Activated T-helper 1 cell treated with anti-CD3 and anti-CD28 coated beads, Interleukin-12 subunit alpha, Interleukin-12 subunit beta, Interleukin-2, Interleukin-4 antibody, amounts not matched to agents 30 ng/mL and 10 ng/mL and 1 ng/mL, durations not matched to agents 14 hours and 24 hours and 36 hours (primary cell): ENCODE measurements around the gene PPEF1. TPM values are rescaled to one million over a fixed set of nuclear protein-coding genes. Genes with fewer than 3 reads are reported as not detected.

Experiments used
- DNase-seq: peaks from one replicate; pipeline ENCODE4 v3.0.0; 2021; ENCODE audit warnings: low spot score
- H3K27ac Mint-ChIP-seq: one replicate; pipeline ENCODE4 v1.8.0; 2021; ENCODE audit warnings: mild to moderate bottlenecking, mixed read lengths
- H3K27me3 Mint-ChIP-seq: one replicate; pipeline ENCODE4 v1.8.0; 2022; ENCODE audit warnings: mild to moderate bottlenecking, moderate library complexity, mixed read lengths; ENCODE audit not compliant: insufficient read depth
- H3K36me3 Mint-ChIP-seq: one replicate; pipeline ENCODE4 v1.8.0; 2021; ENCODE audit warnings: low read depth, mixed read lengths
- H3K4me1 Mint-ChIP-seq: one replicate; pipeline ENCODE4 v1.8.0; 2021; ENCODE audit warnings: low read depth, mixed read lengths
- H3K4me3 Mint-ChIP-seq: one replicate; pipeline ENCODE4 v1.8.0; 2021; ENCODE audit warnings: mild to moderate bottlenecking, moderate library complexity, mixed read lengths
- H3K9me3 Mint-ChIP-seq: one replicate; pipeline ENCODE4 v1.8.0; 2021; ENCODE audit warnings: mixed read lengths
- intact Hi-C: fragments of 100-400 bp; cut with micrococcal nuclease; formaldehyde crosslinking; loops from one replicate; pipeline ENCODE4 v1.15.1; 2024
- total RNA-seq: library from RNA; stranded (reverse); gene quantifications from 2 replicates; pipeline ENCODE4 v1.2.3, GENCODE V29; 2022

PPEF1 gene
- not detected in 2 replicates for total RNA-seq

DNA sequence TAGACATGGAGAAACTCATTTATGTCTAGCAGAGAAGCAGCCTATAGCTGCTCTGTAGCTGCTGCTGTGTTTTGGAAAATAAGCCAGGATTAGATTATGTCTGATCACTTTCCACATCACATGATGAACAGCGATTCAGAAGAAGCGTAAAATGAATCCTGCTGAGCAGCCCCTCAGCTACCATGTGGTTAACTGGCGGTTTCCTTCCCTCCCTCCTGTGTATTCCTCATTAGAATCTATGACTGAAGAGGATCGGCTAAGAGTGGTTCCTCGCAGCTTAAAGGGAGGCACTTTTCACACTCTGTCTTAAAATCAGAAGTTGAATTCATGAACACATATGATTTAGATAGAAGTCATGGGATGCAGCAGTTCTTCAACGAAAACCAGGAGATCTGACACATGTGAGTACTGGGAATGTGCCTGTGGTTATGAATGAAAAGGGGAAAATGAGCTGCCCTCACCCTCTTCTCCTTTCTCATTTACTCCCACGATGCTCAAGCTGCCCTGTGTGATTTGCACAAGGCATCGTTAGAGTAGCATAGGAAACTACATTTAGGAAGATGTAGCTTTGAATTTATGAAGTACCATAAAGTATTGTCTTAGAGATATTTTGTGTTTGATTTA, at the start of gene PPEF1:
Gene PPEF1 (plus strand): TSS at position 220 of the 624 bp plus-strand sequence. CDS start 136 bp downstream, at position 356.
- H3K4me1 Mint-ChIP-seq = no peaks in the 10 kb centered on the region
- DNase-seq = no peak
- intact Hi-C loops = no loop called here
- H3K9me3 Mint-ChIP-seq = no peaks in the 10 kb centered on the region
- no peaks in the 10 kb centered on the region for H3K27me3 Mint-ChIP-seq
- H3K27ac Mint-ChIP-seq = no peak within 1 kb of the TSS
- H3K36me3 Mint-ChIP-seq = no peaks in the 10 kb centered on the region
- H3K4me3 Mint-ChIP-seq = no peak within 1 kb of the TSS

- no peak overlapping the region for H3K27ac Mint-ChIP-seq
- intact Hi-C loops = no loop called here
- H3K27me3 Mint-ChIP-seq = no peaks in the 10 kb centered on the region
- no peaks in the 10 kb centered on the region for H3K36me3 Mint-ChIP-seq
- H3K9me3 Mint-ChIP-seq = no peaks in the 10 kb centered on the region
- no peaks in the 10 kb centered on the region for H3K4me1 Mint-ChIP-seq
- no peak for DNase-seq
- no peak overlapping the region for H3K4me3 Mint-ChIP-seq
These were observed 46.2 kb upstream of the PPEF1 start for GRCh38 chrX:18661273-18661672.

GRCh38 chrX:18664947-18665346, 42.5 kb upstream of the PPEF1 start:
- Mint-ChIP-seq H3K4me1 (peaks cover 6% of the 10 kb centered on the region), H3K27ac (no peak overlapping the region), H3K36me3 (no peaks in the 10 kb centered on the region), H3K9me3 (no peaks in the 10 kb centered on the region), H3K4me3 (no peak overlapping the region), H3K27me3 (no peaks in the 10 kb centered on the region)
- no peak for DNase-seq
- intact Hi-C loops = no loop called here

DNA sequence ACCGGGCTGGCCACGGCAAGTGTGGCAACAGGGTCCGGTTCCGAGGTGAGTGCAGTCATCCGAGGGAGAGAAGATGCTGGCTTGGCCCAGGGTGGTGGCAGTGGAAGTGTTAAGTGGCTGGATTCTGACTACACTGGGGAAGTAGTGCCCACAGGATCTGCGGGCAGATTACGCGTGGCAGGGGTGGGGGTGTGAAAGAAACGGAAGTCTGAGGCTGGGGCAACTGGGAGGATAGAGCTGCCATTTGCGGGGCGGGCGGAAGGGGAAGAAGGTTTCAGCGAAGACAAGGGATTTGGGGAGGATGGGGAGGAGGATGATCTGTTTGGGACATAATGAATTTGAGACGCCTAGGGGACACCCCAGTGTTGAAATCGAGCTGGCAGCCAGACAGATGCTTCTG, 40.8 kb upstream of the PPEF1 start:
- Mint-ChIP-seq H3K4me3 (no peak overlapping the region), H3K4me1 (peaks cover 6% of the 10 kb centered on the region), H3K27me3 (no peaks in the 10 kb centered on the region), H3K27ac (no peak overlapping the region), H3K36me3 (no peaks in the 10 kb centered on the region), H3K9me3 (no peaks in the 10 kb centered on the region)
- DNase-seq = no peak
- intact Hi-C loops = no loop called here

DNA sequence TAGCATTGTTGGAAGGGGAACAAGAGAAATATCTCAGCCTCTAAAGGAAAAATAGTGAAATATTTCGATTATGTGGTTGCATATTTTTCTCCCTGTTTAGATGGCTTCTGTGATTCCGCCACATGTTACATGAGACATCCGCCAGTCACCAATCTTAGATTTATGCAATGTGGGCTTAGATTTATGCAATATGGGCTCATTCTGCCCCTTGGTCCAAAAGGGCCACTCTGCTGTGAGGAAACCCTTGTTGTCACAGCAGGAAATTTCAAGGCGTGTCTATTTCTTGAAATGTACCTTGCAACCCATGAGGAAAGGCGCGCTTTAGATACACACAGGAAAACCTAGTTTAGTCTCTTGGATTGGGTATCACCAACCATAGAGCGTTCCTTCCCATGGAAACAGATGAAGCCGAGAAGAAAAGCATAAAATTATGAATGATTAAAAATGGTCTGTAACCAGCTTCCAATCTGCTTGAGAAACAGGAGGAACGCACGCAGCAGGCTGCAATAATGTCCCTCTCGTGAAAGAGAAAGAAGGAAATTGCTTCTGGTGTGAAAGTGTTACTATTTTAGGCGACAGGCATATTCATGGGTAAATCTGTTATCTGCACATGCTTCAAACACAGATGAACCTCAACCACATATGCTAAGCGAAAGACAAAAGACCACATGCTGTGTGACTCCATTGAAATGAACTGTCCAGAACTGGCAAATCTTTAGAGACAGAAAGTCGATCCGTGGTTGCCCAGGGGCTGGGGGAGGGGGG, 39.2 kb upstream of the PPEF1 start:
- Mint-ChIP-seq H3K4me1 (peaks cover 6% of the 10 kb centered on the region), H3K27ac (no peak overlapping the region), H3K36me3 (no peaks in the 10 kb centered on the region), H3K27me3 (no peaks in the 10 kb centered on the region), H3K4me3 (peak overlapping the region; percentile 13), H3K9me3 (no peaks in the 10 kb centered on the region)
- intact Hi-C loops = no loop called here
- no peak for DNase-seq

GRCh38 chrX:18672008-18672407, 35.4 kb upstream of the PPEF1 start, which contains the start of gene RS1:
RS1 (minus strand) TSS chrX:18672108; CDS start chrX:18672068, 40 bp downstream.
- H3K36me3 Mint-ChIP-seq = no peaks in the 10 kb centered on the region

DNA sequence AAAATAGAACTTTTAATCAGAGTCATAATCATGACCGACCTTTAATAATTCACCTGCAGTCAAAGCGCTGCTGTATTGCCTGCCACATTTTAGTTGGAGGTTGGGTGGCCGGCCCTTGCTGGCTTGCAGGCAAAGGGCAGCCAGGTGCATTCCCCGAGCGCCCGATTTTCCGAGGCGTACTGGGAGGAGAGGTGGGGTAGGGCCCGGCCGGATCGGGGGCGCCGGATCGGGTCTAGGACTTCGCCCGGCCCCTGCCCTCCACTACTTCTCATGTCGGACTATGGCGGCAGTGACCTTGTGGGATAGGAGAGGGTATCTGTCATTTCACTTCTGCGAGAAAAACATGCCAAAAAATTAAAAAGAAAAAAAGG, 33.0 kb upstream of the PPEF1 start:
- intact Hi-C loops = loop anchor here (2.0 to 10.0 kb wide), 4 partner anchors 250 to 940 kb away; partner anchors contain the start of genes CDKL5, PDHA1, PHKA2 and SCML1
- Mint-ChIP-seq H3K9me3 (no peaks in the 10 kb centered on the region), H3K27me3 (no peaks in the 10 kb centered on the region), H3K27ac (no peak overlapping the region), H3K4me3 (peak overlapping the region; percentile 74), H3K36me3 (no peaks in the 10 kb centered on the region), H3K4me1 (no peaks in the 10 kb centered on the region)
- peak; percentile 0 for DNase-seq

More at GRCh38 chrX:18672008-18672407, 35.4 kb upstream of the PPEF1 start, which contains the start of gene RS1:
- no peak within 1 kb of the TSS for H3K4me3 Mint-ChIP-seq
- H3K27me3 Mint-ChIP-seq = no peaks in the 10 kb centered on the region
- DNase-seq = no peak
- H3K4me1 Mint-ChIP-seq = peaks cover 6% of the 10 kb centered on the region
- H3K27ac Mint-ChIP-seq = no peak within 1 kb of the TSS
- intact Hi-C loops = loop anchor here (5.0 to 10.0 kb wide), 2 partner anchors 670 to 937 kb away; partner anchors contain the start of genes PDHA1 and SCML1
- no peaks in the 10 kb centered on the region for H3K9me3 Mint-ChIP-seq

GRCh38 chrX:18674788-18675735, 32.4 kb upstream of the PPEF1 start:
- intact Hi-C loops = loop anchor here (1.0 to 10.0 kb wide), 5 partner anchors 211 to 940 kb away; partner anchors contain the start of genes CDKL5, PDHA1, PHKA2 and SCML1
- peak overlapping the region; percentile 74 for H3K4me3 Mint-ChIP-seq
- no peaks in the 10 kb centered on the region for H3K27me3 Mint-ChIP-seq
- H3K4me1 Mint-ChIP-seq = no peaks in the 10 kb centered on the region
- peak overlapping the region; percentile 52 for H3K27ac Mint-ChIP-seq
- no peaks in the 10 kb centered on the region for H3K9me3 Mint-ChIP-seq
- peak; percentile 75 for DNase-seq
- no peaks in the 10 kb centered on the region for H3K36me3 Mint-ChIP-seq

- Mint-ChIP-seq H3K4me3 (peak overlapping the region; percentile 30), H3K27me3 (no peaks in the 10 kb centered on the region), H3K36me3 (no peaks in the 10 kb centered on the region), H3K9me3 (no peaks in the 10 kb centered on the region), H3K4me1 (no peaks in the 10 kb centered on the region), H3K27ac (no peak overlapping the region)
- intact Hi-C loops = loop anchor here (10.0 kb wide), 1 partner anchor 941 kb away; the partner anchor contains the start of gene SCML1
- DNase-seq = no peak
These were observed 31.4 kb upstream of the PPEF1 start for GRCh38 chrX:18676050-18676449.

GRCh38 chrX:18676470-18676869, 31.0 kb upstream of the PPEF1 start:
- no peaks in the 10 kb centered on the region for H3K36me3 Mint-ChIP-seq
- DNase-seq = no peak
- H3K9me3 Mint-ChIP-seq = no peaks in the 10 kb centered on the region
- H3K27me3 Mint-ChIP-seq = no peaks in the 10 kb centered on the region
- no peak overlapping the region for H3K27ac Mint-ChIP-seq
- no peaks in the 10 kb centered on the region for H3K4me1 Mint-ChIP-seq
- no peak overlapping the region for H3K4me3 Mint-ChIP-seq
- intact Hi-C loops = loop anchor here (10.0 kb wide), 1 partner anchor 942 kb away; the partner anchor contains the start of gene SCML1

GRCh38 chrX:18677161-18677869, 30.1 kb upstream of the PPEF1 start:
- Mint-ChIP-seq H3K27ac (no peak overlapping the region), H3K4me1 (no peaks in the 10 kb centered on the region), H3K36me3 (no peaks in the 10 kb centered on the region), H3K9me3 (no peaks in the 10 kb centered on the region), H3K27me3 (no peaks in the 10 kb centered on the region), H3K4me3 (no peak overlapping the region)
- no peak for DNase-seq
- intact Hi-C loops = loop anchor here (10.0 kb wide), 1 partner anchor 943 kb away; the partner anchor contains the start of gene SCML1

DNA sequence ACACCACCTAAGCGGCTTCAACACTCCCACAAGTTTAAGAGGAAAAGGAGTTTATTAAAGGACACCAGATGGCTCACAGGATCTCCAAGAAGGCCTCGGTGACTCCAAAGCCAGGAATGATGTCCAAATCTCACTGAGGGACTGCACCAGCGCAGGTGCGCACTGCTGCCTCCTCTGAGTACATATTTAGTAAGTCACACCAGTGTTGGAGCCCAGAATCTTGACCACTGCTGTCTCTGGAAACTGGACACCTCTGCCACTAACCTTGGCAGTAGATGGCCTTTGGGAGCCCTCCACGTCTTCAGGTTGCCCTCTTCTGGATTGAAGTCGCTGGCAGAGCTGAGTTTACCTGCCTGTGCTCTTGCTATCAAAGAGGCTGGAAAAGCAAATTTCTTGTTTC, 25.4 kb upstream of the PPEF1 start:
- H3K27me3 Mint-ChIP-seq = peaks cover 1% of the 10 kb centered on the region
- intact Hi-C loops = no loop called here
- no peak overlapping the region for H3K4me3 Mint-ChIP-seq
- no peaks in the 10 kb centered on the region for H3K36me3 Mint-ChIP-seq
- DNase-seq = no peak
- H3K9me3 Mint-ChIP-seq = no peaks in the 10 kb centered on the region
- H3K27ac Mint-ChIP-seq = no peak overlapping the region
- H3K4me1 Mint-ChIP-seq = no peaks in the 10 kb centered on the region
